Kidney glomerular epithelial cell (primary cell): ENCODE data around the gene FAM81A.
A peak's percentile ranks its signal among the peaks of the same experiment; 100 is the strongest.
"Not testable (repeated sequence)": the region's sequence is repeated elsewhere in the genome, so short reads cannot be mapped to it uniquely, and the experiment has no call there.

Source experiments
- DNase-seq: peaks from one replicate; lab custom pipeline; 2025; lab: John Stamatoyannopoulos, UW

FAM81A gene

DNA sequence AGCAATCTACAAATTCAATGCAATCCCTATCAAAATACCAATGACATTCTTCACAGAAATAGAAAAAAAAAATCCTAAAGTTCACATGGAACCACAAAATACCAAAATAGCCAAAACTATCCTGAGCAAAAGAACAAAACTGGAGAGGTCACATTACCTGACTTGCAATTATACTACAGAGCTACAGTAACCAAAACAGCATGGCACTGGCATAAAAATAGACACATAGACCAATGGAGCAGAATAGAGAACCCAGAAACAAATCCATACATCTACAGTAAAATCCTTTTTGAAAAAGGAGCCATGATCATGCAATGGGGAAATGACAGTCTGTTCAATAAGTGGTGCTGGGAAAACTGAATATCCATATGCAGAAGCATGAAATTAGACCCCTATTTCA, 51.5 kb downstream of the FAM81A start:
- not testable (repeated sequence) for DNase-seq

DNA sequence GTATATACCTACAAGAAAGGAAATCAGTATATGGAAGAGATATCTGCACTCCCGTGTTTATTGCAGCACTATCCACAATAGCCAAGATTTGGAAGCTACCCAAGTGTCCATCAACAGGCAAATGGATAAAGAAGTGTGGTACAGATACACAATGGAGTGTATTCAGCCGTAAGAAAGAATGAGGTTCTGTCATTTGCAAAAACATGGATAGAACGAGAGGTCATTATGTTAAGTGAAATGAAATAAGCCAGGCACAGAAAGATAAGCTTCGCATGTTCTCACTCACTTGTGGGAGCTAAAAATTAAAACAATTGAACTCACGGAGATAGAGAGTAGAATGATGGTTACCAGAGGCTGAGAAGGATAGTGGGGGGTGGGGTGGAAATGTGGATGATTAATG, 53.1 kb downstream of the FAM81A start:
- DNase-seq: peak; percentile 27

DNA sequence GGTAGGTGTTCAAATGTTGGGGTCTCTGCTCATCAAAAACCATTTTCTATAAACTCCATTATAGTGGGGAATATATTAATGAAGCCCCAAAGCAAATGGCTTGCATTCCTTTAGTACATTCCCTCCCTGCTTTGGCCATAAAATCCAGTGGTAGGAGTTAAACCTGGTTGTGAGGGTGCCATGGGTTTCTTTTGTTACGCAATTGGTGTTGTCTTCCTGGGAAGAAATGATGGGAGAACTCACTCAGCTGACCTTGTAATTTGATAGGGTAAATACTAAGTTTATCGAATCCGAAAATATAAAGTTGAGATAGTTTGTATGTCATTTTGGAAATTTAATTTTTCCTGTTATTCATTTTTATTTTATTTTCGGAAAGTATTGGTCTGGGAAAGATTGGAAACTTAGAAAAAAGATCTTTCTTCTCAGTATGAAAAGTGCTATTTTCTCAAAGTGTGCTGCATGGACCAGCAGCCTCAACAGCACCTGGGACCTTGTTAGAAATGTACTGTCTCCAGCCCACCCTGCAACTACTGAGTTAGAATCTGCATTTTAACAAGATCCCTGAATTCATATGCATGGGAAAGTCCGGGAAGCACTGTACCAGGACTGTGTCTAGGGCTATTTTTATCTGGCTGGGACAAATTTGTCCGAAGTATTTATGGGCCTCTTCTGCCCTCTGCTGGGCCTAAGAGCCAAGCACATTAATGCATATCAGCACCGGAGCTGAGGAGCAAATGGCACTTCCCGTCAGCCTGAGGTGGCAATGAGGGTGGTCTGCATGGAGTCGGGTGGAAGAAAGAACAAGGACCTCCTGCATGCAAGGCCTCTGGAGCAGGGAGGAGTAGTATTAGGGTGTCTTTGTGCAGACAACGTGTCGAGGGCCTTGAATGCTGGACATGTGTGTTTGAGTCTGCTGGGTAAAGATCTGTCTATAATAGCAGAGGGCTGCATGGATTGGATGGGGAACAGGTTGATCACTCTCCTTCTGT, 54.7 kb downstream of the FAM81A start:
- peak; percentile 65 for DNase-seq

DNA sequence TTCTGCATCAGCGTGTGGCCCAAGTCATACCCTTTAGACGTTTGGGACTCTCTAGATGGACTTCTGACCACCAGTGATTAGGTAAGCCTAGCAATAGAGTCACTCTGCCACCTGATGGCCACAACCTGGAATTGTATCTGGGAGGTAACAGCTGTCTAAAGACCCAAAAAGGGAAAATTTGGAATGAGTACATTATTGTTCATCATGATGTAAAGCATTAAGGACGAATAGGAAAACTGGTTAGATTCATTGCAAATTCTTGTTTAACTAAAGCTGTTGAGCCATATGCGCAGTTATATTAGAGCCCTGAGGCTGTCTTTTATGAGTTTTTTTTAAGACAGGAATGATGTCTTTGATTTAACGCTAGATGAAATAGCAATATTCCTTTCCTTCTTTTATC, 63.6 kb downstream of the FAM81A start:
- peak; percentile 67 for DNase-seq

DNA sequence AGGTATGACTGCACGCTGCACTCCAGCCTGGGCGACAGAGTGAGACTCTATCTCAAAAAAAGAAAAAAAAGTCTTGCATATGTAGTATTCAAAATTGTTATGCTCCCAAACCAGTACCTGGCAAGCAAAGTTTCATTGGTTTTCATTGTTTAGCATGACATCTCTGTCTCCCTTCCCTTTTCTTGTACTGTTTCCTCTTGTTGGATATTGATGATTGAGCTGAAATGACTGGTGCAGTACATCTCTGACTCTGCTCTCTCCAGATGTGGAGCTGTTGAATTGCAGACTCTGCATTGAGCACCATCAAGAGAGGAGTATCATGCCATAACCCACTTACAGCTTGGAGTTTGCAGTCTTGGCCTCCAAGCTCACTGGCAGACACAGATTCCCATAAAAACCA, 77.2 kb downstream of the FAM81A start:
- DNase-seq: no peak

DNA sequence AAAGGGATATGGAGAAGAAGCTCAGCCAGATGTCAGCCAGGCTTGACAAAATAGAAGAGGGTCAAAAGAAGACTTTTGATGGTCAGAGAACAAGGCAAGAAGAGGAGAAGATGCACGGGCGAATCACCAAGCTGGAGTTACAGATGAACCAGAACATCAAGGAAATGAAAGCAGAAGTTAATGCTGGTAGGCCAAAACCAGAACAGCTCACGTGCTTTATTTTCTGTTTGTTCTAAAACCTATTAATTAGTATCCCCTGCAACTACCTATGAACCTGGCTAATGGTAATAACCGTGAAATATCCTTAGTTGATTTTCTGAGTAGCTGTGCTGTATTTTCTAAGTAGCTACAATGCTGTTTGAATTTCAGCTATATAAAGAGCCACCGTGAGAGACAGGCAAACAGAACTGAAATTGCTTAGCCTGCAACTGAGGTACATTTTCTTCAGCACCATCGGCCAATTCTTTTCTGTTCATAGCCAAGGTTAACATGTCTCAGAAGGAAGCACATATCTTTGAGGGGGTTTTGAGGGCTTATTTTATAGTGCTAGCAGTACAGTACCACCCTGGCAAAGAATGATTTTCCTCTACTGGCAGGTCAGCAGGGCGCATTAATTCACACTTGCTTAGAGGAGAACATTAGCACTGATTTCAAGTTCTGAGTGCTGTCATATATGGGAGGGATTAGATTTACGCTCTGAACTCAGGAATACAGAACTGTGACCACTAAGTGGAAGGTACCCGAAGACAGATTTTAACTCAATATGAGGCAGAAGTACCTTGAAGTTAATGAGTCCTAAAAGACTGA, 78.9 kb downstream of the FAM81A start:
- DNase-seq: no peak

DNA sequence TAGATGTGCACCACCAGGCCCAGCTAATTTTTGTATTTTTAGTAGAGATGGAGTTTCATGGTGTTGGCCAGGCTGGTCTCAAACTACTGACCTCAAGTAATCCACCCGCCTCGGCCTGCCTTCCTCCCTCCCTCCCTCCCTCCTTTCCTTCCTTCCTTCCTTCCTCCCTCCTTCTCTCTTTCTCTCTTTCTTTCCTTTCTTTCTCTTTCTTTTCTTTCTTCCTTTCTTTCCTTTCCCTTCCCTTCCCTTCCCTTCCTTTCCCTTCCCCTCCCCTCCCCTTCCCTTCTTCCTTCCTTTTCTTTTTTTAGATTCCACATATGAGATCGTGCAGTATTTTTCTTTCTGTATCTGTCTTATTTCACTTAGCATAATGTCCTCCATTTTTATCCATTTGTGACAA, 81.3 kb downstream of the FAM81A start:
- DNase-seq: no peak

DNA sequence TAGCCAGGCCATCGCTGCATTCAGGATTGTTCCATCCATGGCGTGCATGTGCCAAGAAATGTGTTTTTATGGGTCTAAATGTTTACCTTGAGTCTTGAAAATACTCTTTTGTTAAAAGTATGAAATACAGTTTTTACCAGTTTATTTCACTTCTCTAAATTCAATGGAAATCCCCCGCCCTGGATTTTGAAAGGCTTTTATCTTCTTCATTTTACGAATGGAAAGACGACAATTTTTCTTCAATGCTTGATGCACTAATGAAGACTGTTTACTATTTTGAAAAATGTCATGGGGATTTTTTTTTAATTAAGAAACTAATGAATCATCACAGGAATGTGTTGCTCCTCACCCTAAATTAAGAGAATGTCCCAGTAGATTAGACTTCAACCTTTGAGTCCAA, 83.5 kb downstream of the FAM81A start:
- no peak for DNase-seq

DNA sequence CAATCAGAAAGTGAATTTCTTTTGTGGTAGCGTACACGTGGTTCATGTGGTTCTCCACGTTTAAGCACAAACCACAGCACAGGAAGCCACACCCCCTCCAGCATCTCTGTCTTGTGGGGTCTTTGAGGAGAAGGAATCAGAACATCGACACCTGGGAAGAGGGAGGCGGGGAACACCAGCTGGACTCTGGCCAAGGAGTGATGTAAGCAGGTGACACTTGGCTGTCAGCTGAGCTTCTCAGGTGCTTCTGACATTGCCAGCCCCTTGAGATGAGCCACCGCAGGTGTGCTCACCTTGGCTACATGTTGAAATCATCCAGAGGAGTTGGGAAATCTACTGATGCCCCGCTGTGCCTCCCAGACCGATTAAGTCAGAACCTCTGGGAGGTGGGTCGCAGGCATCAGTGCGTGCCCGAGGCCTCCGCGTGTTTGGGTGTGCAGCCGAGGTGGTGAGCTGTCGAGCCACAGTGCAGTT, 85.0 kb downstream of the FAM81A start:
- no peak for DNase-seq

DNA sequence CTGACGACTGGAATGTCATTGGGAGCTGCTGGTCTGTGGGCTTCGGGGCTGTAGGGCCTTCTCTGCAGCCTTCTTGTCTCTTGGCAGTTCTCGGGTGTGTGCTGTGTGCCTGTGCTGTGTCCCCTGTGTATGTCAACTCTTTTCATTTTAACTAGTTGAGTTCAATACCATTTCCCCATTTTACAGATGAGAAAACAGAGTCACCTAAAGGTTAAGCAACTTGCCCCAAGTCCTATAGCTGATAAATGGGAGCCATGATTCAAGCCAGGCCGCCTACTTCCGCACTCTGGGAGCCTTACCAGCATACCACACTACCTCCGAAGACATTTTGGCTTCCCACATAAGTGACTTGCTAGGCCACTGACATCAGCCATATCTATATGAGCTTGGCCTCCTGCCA, 85.7 kb downstream of the FAM81A start:
- no peak for DNase-seq

DNA sequence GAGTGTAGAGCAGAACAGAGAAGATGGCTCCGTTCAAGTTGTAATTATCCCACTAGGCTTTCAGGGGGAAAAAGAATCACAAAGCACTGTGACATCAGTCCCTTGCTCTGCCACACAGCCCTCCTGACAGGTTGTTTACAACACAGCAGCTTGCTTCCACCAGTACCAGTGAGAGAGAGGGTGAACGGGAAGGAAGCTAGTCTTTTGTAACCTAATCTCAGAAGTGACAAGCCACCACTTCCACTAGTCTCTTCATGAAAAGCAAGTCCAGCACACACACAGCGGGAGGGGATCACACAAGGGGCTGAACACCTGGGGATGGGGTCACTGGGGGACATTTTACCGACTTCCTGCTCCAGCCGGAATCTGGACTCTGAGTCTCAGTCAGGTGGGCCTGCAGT, 86.3 kb downstream of the FAM81A start:
- DNase-seq: no peak

DNA sequence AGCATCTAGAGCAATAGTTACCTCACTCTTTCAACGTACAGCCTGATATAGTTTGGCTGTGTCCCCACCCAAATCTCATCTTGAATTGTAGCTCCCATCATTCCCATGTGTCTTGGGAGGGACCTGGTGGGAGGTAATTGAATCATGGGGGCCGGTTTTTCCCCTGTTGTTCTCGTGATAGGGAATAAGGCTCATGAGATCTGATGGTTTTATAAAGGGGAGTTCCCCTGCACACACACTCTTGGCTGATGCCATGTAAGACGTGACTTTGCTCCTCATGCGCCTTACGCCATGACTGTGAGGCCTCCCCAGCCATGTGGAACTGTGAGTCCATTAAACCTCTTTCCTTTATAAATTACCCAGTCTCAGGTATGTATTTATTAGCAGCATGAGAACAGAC, 88.5 kb downstream of the FAM81A start:
- DNase-seq: not testable (repeated sequence)

DNA sequence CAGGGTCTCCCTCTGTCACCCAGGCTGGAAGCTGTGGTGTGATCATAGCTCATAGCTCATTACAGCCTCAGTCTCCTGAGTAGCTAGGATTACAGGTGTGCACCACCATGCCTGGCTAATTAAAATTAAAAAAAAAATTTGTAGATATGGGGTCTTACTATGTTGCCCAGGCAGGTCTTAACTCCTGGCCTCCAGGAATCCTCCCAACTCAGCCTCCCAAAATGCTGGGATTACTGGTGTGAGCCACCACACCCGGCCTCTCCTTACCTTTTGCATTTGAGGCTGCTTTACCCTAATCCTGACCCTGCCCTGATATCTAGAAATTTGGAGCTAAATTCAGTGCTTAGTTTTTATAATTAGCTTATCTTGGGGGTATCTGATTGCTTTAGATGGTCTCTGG, 90.4 kb downstream of the FAM81A start:
- no peak for DNase-seq

DNA sequence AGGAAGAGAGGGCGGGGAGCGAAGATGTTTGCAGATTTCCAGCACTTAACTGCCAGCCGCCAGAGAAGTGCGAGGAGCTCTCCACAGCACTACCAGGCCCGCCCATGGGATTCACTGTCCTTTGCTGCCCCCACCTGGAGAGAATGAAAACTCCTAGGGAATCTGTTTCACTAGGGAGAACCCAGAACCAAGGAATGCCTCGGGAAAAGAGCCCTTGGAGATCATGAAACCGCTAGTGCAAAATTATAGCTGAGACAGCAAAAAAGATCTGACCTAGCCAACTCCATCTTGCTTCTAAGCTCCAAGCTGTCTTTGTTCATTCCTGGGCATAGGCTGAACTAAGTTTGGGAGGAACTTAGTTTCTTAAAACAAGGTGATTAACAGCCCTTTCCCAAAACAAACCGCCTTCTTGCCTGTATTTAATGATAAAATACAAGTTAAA, 91.0 kb downstream of the FAM81A start:
- DNase-seq: peak; percentile 96

DNA sequence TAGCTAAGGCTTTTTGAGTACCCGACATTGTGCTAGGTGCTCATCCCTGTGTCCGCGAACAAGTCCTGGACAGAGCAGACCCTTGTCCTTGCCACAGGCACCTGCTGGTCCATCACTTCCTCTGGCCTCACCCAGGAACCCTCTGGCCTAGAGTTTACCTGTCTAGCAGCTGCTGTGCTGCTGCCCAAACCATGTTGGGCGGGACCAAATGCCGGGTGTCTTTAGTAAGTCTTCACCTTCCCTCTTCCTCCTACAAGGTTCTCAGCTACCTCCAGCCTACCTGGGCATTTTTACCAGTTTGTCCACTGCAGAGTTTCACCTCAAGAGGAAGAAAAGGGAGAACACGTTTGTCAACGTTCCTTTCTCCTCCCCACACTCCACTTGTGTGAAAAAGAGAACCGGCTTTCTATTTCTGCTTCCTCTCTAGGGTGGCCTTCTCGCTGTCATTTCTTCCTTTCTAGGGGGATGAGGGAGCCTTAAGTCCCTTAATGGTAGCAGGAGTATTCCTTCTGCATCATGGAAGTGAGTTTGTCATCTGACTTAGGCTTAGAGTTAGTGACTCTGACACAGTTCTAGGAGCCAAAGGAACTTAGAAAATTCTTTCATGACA, 93.2 kb downstream of the FAM81A start:
- DNase-seq: no peak

DNA sequence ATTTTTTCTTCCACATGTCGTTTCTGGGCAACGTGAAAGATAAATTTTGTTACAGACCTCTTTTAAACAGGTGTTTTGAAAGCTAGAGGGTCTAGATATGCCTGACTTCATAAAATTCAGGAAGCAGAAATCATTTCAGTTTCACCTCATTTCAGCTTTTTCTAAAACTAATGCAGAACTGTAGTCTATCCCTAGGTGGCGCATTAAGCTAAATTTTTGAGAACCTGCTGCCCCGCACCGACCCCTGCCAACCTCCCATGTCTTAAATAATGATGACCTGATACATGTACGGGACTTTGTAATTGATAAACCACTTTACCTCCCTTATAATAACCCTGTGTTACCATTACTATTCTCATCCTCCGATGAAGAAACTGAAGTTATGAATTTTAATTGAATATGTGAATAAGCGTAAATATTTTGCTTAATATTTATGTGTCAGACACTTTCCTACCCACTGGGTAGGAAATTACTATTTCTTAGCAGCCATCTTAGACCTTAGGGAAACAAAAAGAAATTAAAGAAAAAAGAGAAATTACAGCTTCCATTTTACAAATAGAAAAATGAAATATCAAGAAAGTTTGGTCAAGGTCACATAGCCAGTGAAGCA, 94.9 kb downstream of the FAM81A start:
- peak; percentile 69 for DNase-seq

DNA sequence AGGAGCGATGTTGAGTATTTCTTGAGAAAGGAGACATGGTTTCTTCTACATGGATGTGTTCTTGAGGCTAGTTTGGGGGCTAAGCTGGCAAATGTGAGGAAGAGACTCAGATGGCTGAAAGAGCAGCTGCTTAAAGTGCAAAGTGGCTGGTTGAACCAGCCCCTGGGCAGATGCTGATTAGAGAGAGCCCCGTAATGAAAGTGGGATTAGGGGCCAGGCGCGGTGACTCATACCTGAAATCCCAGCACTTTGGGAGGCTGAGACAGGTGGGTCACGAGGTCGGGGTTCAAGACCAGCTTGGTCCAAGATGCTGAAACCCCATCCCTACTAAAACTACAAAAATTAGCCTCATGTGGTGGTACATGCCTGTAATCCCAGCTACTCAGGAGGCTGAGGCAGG, 98.6 kb downstream of the FAM81A start:
- DNase-seq: no peak

DNA sequence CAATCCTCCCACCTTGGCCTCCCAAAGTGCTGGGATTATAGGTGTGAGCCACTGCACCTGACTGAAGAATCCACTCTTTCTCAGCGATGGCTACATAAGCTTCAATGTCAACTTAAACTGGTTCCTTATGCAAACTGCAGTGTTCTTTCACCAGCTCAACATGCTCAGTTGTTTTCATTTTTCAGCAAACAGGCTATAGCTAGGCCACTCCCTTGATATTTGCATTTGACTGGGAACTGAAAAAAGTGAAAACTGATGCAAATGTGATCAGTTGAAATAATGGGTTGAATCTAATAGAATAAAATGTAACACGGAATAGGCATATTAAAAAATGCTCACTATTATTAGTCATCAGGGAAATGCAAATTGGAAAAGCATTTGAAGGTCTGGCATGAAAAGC, 99.4 kb downstream of the FAM81A start:
- no peak for DNase-seq

DNA sequence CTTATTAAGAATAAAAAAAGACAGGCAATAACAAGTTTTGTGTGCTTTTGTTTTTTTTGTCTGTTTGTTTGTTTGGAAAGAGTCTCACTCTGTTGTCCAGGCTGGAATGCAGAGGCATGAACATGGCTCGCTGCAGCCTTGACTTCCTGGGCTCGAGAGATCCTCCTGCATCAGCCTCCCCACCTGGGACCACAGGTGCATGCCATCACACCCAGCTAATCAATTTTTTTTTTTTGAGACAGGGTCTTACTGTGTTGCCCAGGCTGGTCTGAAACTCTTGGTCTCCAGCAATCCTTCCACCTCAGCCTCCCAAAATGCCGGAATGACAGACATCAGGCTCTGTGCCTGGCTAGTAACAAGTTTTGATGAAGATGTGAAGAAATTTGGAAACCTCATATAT, 100.5 kb downstream of the FAM81A start:
- DNase-seq: no peak

DNA sequence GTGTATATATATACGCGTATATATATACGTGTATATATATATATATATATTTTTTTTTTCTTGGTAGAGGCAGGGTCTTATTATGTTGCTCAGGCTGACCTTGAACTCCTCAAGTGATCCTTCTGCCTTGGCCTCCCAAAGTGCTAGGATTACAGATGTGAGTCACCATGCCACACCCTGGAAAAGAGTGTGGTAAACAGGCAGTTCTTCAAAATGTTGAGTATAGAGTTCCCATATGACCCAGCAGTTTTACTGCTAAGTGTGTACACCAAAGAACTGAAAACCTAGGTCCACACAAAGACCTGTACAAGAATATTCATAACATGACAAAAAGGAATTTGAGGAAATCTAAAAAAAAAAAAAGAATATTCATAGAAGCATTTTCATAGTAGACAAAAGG, 101.8 kb downstream of the FAM81A start:
- no peak for DNase-seq

DNA sequence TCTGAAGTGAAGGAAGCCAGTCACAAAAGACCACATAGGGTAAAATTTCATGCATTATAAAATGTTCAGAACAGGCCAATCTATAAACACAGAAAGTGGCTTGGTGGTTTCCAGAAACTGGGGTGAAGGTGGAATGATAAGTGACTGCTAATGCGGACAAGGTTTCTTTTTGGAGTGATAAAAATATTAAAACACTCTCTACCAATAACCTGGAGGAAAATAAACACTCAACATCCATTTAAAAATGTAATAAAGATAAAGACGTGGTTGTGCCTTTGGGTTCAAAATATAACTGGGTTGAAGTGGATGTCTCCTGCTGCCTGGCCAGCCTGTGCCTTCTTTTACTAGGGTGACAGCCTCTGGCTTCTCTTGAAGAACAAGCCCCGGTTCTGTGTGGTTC, 102.7 kb downstream of the FAM81A start:
- no peak for DNase-seq

DNA sequence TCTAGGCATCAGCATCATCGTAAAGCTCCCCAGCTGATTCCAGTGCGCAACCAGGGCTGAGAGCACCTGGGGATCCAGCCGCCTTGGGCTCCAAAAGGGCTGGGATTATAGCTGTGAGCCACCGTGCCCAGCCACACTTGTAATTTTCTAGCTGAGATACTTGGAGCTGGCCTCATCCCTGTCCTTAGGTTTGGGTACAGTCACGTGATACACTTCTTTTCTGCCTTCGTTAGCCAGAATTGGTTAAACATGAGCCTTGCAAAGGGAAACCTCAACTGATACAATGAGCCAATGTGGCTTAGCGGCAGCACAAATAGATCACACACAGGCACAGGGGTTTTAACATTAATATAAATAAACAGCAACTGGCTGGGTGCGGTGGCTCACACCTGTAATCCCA, 103.8 kb downstream of the FAM81A start:
- DNase-seq: no peak
